Uterus (tissue), 2 donors: ENCODE measurements around the gene OVCH2.

Source experiments
- CTCF ChIP-seq, 4 experiments: fragments of 200-600 bp in 2 of 4; fragments of 450-650 bp in 2 of 4; sonication (generic) in 2 of 4; IDR thresholded peaks; one replicate each; pipeline ENCODE4 v1.5.1; 2016 to 2019; ENCODE audit warnings: antibody characterized with exemption in 4 of 4, mild to moderate bottlenecking in 2 of 4, moderate library complexity in 1 of 4
- POLR2A ChIP-seq, 2 donors: fragments of 450-650 bp; IDR thresholded peaks; one replicate each; pipeline ENCODE4 v1.6.1; 2016; ENCODE audit warnings: antibody characterized with exemption in 2 of 2, mild to moderate bottlenecking in 1 of 2, moderate library complexity in 1 of 2

- TF ChIP-seq CTCF (IDR thresholded peaks at IDR 0.05) = no peak
- TF ChIP-seq POLR2A (IDR thresholded peaks at IDR 0.05) = no peak
Measured at GRCh38 chr11:7655253-7656217, 50.7 kb downstream of the OVCH2 start.
